ENCODE results near the gene CILP.

GRCh38 chr15:65147902-65148301 lies 63.4 kb downstream of the CILP start:
- TF ChIP-seq EZH2 (conservative IDR thresholded peaks at IDR 0.05; ENCODE audit: low read depth, low read length) (no peak), KLF16 (CRISPR knock-in tag; IDR thresholded peaks at IDR 0.05) (no peak), IRF2 (CRISPR knock-in tag; IDR thresholded peaks at IDR 0.05) (no peak), KLF15 (CRISPR knock-in tag; IDR thresholded peaks at IDR 0.05; ENCODE audit: borderline replicate concordance) (no peak), RBFOX2 (IDR thresholded peaks at IDR 0.05; ENCODE audit: low read depth, low read length) (no peak), ZBTB20 (CRISPR knock-in tag; IDR thresholded peaks at IDR 0.05; ENCODE audit: borderline replicate concordance, low read depth) (no peak), HIVEP1 (CRISPR knock-in tag; IDR thresholded peaks at IDR 0.05) (no peak), JUND (CRISPR knock-in tag; IDR thresholded peaks at IDR 0.05) (no peak), SP1 (IDR thresholded peaks at IDR 0.05) (no peak), SP1 (CRISPR knock-in tag; IDR thresholded peaks at IDR 0.05) (no peak), IRX3 (CRISPR knock-in tag; IDR thresholded peaks at IDR 0.05; ENCODE audit: borderline replicate concordance, low read depth) (no peak), PBX2 (CRISPR knock-in tag; IDR thresholded peaks at IDR 0.05) (no peak), RERE (CRISPR knock-in tag; IDR thresholded peaks at IDR 0.05; ENCODE audit: low read depth) (no peak)
